ENCODE measurements around the gene RAB44. TPM values are rescaled to one million over a fixed set of nuclear protein-coding genes. Genes with fewer than 3 reads are reported as not detected.

The RAB44 gene
- total and polyA plus RNA-seq, 9 of the 15 experiments (the other 6 are each of a cell fraction or from before 2014, with no cell fraction given): not detected

GRCh38 chr6:36724514-36725390 lies 27.1 kb downstream of the RAB44 start (continued):
- peak; percentile 81 for TF ChIP-seq REST (IDR thresholded peaks at IDR 0.05; ENCODE audit: borderline replicate concordance)
- TF ChIP-seq REST (CRISPR knock-in tag; IDR thresholded peaks at IDR 0.05; ENCODE audit: low read depth): no peak
- no peak for TF ChIP-seq GABPB1 (CRISPR knock-in tag; IDR thresholded peaks at IDR 0.05)
- no peak for TF ChIP-seq ZBTB2 (IDR thresholded peaks at IDR 0.05)
- peak; percentile 74 for TF ChIP-seq RFX1 (IDR thresholded peaks at IDR 0.05)
- TF ChIP-seq PHB2 (IDR thresholded peaks at IDR 0.05; ENCODE audit: low read depth): no peak
- TF ChIP-seq NFIC (IDR thresholded peaks at IDR 0.05): 0 out of 2 replicates have a peak, but pooled peaks have one; percentile 21
- 0 out of 2 replicates have a peak, but pooled peaks have one; percentile 17 for TF ChIP-seq ZNF384 (IDR thresholded peaks at IDR 0.05; ENCODE audit: low read depth, low read length)
- no peak for TF ChIP-seq KDM1A (IDR thresholded peaks at IDR 0.05)
- 0 out of 2 replicates have a peak, but pooled peaks have one; percentile 18 for TF ChIP-seq JUND (IDR thresholded peaks at IDR 0.05; ENCODE audit: borderline replicate concordance, low read depth, low read length)
- TF ChIP-seq JUND (tag; IDR thresholded peaks at IDR 0.05; ENCODE audit: borderline replicate concordance, low read depth, low read length): no peak; the same call in 2 of the 3 replicates
- no peak for TF ChIP-seq CBFA2T2 (conservative IDR thresholded peaks at IDR 0.05)
- no peak for TF ChIP-seq BRF2 (IDR thresholded peaks at IDR 0.05; ENCODE audit: borderline replicate concordance, insufficient read depth, insufficient read length)
- TF ChIP-seq CTCF (IDR thresholded peaks at IDR 0.05 in 2 of 3, conservative IDR thresholded peaks at IDR 0.05 in 1 of 3; ENCODE audit: insufficient read depth in 2 of 3, low read depth in 1 of 3, low read length in 3 of 3): peak; percentile 83 to 90 (median 86)
- no peak for TF ChIP-seq CTBP1 (IDR thresholded peaks at IDR 0.05; ENCODE audit: borderline replicate concordance)

All from K562 (cell line).